GM19467 (cell line): ENCODE data around the gene EVPL.
"Not testable (repeated sequence)": the region's sequence is repeated elsewhere in the genome, so short reads cannot be mapped to it uniquely, and the experiment has no call there.

Source experiments
- ATAC-seq: cut with Tn5 transposase; IDR thresholded peaks from one replicate; pipeline ENCODE4 v1.9.1; 2021; ENCODE audit warnings: mild to moderate bottlenecking, moderate library complexity; ENCODE audit not compliant: unreplicated experiment

Gene EVPL

GRCh38 chr17:76000016-76000754 is 26.9 kb downstream of the EVPL start:
- no peak for ATAC-seq

GRCh38 chr17:75998327-75998795 is 28.7 kb downstream of the EVPL start:
- ATAC-seq: no peak

GRCh38 chr17:75996665-75997590 is 30.2 kb downstream of the EVPL start:
- ATAC-seq: no peak

GRCh38 chr17:75995385-75995925 is 31.7 kb downstream of the EVPL start:
- ATAC-seq: no peak

GRCh38 chr17:75994802-75995370 is 32.2 kb downstream of the EVPL start:
- no peak for ATAC-seq

- no peak for ATAC-seq
These were observed 35.7 kb downstream of the EVPL start for GRCh38 chr17:75991396-75991795.

GRCh38 chr17:75987041-75987440 is 40.1 kb downstream of the EVPL start:
- ATAC-seq: no peak

GRCh38 chr17:75985986-75986385 is 41.1 kb downstream of the EVPL start:
- ATAC-seq: no peak

GRCh38 chr17:75983501-75984181 is 43.5 kb downstream of the EVPL start:
- ATAC-seq: no peak

- no peak for ATAC-seq
These were observed 46.0 kb downstream of the EVPL start for GRCh38 chr17:75981019-75981615.

GRCh38 chr17:75980188-75981018 is 46.7 kb downstream of the EVPL start:
- ATAC-seq: no peak

GRCh38 chr17:75979705-75980187 is 47.4 kb downstream of the EVPL start:
- ATAC-seq: peak; percentile 16

- ATAC-seq: peak; percentile 82
These were observed 48.0 kb downstream of the EVPL start, which contains the start of the genes ACOX1 and TEN1 for GRCh38 chr17:75978938-75979704. Gene ACOX1, minus strand, starts transcription at chr17:75979166. Its CDS starts 93 bp downstream, at chr17:75979073. Gene TEN1, plus strand, starts transcription at chr17:75979240. Its CDS starts 6,953 bp downstream, at chr17:75986193.

- no peak for ATAC-seq
These were observed 50.8 kb downstream of the EVPL start for GRCh38 chr17:75976175-75976848.

GRCh38 chr17:75975757-75976174 is 51.3 kb downstream of the EVPL start:
- no peak for ATAC-seq

- not testable (repeated sequence) for ATAC-seq
These were observed 51.9 kb downstream of the EVPL start for GRCh38 chr17:75975187-75975586.

GRCh38 chr17:75970626-75971025 is 56.5 kb downstream of the EVPL start:
- no peak for ATAC-seq
